GM18519 (cell line): ENCODE measurements around the gene USP10.
"Not testable (repeated sequence)": the region's sequence is repeated elsewhere in the genome, so short reads cannot be mapped to it uniquely, and the experiment has no call there.

Experiments
- ATAC-seq: cut with Tn5 transposase; IDR thresholded peaks from one replicate; pipeline ENCODE4 v1.9.1; 2021; ENCODE audit warnings: mild to moderate bottlenecking, moderate library complexity; ENCODE audit not compliant: unreplicated experiment, low FRiP score

USP10 gene

DNA sequence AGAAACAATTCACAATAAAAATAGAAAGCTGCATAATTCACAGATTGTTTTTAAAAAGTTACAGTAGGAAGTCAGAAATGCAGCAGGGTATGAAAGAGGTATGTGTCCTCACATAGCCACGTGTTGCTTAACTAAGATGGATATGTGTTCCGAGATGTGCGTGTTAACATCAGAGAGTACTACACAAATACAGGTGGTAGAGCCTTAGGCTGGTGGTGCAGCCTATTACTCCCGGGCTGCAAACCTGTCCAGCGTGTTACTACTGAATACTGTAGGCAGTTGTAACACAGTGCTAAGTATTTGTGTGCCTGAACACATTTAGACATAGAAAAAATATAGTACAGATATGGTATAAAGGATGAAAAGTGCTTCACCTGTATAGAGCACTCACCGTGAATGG, 46.4 kb downstream of the USP10 start:
- no peak for ATAC-seq

DNA sequence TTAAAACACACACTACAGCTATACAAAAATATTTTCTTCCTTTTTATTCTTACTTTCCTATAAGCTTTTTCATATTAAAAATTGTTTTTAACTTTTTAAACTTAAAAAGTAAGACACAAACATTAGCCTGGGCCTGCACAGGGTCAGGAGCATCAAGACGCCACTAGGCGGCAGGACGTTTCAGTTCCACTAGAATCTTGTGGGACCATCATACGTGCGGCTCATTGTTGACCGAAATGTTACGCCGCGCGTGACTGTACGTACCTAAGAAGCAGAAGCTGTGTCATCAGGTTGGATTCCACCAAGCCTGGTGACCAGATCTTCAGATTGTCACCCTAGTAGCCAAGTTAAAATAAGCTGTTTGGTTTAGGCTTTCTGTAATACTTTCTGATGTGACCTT, 47.1 kb downstream of the USP10 start:
- ATAC-seq: no peak

DNA sequence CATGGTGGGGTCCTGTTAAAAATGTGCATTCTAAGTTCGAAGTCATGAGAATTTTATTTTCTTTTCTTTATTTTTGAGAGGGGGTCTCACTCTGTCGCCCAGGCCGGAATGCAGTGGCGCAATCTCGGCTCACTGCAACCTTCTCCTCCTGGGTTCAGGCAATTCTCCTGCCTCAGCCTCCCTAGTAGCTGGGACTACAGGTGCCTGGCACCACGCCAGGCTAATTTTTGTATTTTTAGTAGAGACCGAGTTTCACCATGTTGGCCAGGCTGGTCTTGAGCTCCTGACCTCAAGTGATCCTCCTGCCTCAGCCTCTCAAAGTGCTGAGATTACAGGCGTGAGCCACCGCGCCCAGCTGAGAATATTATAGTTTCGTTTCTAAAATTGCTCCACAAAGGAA, 48.4 kb downstream of the USP10 start:
- ATAC-seq: not testable (repeated sequence)

DNA sequence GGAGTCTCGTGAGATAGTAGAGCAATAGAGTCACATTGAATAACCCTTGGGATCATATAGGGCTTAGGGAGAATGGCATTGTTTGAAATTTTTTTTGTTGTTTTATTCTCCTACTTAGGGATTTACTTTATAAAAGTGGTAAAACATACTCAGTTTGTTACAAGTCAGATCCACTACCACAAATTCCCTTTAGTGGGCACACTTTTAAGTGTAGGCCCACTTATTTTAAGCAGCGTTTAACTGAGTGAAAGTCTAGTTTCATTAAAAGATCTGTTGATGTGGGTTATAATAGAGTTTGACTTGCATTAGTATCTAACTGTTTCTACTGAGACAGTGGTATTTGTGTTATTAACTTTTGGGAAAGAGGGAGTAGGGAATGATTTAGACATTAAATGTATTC, 49.3 kb downstream of the USP10 start:
- no peak for ATAC-seq

DNA sequence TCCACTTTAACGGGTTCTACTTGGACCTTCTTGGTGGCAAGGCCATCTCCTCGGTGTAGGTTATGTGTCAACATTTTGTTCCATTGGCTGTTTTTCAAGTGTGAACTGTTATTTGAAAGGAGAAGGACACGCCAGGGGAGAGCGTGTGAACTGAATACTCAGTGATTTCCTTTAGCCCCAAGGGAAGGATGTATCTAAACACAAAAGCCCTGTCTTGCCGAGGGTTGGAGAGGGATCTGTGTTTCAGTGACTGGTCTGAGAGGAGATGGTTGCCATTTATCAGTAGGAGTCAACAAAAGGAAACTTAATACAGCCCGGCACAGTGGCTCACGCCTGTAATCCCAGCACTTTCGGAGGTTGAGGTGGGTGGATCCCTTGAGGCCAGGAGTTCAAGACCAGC, 50.0 kb downstream of the USP10 start:
- no peak for ATAC-seq

DNA sequence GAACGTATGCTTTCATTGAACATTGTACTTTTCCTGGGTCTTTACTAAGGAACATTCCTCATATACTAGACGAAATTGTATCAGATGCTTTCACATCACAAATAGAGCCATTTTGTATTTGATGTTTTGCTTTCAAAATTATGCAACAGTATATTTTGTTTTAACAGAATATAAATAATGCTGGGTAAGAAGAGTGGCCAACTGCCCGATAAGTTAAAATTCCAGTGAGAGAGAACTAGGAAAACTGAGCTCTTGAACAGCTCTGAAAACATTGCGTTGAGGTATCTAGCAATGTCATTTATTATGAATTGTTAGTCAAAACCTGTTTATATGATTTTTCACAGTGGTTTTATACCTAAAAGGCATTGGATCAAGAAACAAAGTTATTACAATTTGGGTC, 50.8 kb downstream of the USP10 start:
- no peak for ATAC-seq

DNA sequence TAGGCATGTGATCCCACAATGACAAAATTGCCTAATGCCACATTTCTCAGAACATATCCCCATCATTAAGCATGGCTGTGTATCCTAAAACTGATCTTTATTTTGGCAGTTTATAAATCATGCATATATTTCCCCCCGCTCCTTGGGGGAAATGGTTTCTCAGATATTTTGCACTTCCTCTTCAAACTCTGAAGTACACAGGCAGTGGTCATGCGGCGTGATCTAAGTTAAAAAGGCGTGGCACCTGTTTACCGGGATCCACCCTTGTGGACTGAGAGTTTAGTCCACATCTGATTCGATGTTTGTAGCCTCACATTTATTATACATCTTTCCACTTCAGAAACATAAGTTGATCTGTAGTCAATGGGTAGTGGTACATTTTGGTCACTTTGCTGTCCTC, 51.4 kb downstream of the USP10 start:
- no peak for ATAC-seq

DNA sequence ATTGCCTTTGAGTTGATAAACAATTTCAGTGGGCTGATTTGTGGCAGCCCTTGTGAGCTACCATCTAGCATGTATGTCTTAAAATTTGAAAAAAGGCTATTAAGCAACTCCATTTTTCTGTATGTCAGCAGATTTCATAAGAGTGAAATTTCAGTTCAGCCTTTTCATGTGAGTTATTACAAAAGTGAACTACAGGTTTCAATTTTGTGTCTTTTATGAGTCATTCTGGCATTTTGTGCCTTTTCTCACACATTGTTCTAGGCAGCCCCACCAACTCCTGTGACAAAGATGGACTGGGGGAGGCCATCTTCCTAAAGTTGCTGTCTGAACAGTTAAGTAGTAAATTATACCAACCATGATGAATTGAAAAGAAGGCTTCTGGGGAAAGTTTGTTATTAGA, 52.1 kb downstream of the USP10 start:
- ATAC-seq: no peak

DNA sequence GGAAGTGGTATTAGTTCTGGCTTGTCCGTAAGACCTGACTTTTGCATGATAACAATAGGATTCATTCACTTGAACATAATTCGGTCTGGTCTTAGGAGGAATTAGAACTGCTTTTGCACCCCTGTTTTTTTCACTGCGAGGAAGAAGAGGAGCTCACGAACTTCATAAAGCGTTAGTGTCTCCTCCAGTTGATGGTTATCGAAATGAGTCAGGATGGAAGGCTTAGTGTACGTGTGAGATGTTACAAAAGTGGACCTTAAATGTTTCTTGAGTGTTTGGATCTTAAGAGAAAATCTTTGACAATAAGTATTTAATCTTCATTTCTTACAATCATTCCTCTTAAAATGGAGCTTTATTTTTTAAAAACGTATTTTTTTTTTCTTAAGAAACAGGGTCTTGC, 52.8 kb downstream of the USP10 start:
- ATAC-seq: no peak

DNA sequence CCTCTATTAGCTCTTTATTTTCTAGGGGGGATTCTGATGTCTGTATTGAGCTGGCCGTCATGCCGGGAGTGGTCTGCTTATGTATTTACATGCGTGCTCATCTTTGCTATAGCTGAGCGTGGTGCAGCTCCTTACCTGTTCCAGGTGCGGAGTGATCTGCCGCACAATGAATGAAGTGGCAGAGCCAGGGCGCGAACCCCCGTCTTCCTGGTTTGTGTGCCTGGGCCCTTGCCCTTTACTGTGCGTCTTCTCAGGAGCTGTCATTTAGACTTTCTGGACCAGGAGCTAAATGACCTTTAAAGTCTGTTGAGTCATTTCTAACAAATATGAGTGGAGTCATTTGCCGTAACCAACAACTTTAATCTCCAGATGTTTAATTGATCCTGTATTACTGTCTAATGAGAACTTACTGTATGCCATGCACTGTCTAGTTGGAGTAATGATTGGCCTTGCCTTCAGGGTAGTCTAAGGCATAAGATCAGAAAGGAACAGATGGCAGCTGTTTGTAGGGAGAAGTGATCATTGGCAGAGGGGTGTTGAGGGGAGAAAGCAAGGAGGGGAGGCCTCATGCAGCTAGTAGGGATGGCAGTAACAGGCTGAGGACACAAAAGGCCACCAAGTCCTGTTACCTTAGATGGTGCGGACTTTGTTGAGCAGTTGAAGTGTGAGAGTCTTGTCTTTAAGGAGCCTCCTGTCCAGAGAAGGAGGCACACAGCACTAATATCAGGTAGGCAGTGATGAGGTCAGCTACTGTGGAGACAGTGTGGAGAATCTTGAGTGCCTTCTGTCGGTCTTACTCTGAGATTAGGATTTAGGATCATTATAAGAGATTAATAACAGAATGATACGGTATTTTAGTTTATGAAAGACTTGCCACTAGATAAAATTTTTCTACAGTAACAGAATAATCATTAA, 53.9 kb downstream of the USP10 start:
- no peak for ATAC-seq

DNA sequence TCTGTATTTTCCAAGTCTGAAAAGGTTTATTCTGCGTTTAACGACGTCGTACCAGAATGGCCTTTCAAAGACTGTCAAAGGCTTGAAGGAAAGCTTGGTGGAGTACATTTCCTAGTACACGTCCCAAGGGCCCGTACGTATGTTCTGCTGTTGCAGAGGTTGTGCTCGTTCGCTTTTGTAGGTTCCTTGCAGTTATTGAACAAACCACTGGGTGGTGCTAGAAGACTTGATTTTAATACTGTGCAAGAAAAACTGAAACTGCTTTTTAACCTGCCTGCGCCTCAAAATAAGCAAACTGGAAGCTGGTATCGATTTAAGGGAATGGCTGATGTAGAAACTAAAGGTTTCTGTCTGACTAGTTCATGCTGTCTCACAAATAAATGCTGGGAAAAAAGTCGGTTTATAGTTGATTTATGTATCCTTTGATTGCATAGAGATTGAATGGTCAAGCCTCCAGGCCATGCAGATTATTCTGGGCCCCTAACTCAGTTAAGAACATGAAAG, 54.6 kb downstream of the USP10 start:
- no peak for ATAC-seq

DNA sequence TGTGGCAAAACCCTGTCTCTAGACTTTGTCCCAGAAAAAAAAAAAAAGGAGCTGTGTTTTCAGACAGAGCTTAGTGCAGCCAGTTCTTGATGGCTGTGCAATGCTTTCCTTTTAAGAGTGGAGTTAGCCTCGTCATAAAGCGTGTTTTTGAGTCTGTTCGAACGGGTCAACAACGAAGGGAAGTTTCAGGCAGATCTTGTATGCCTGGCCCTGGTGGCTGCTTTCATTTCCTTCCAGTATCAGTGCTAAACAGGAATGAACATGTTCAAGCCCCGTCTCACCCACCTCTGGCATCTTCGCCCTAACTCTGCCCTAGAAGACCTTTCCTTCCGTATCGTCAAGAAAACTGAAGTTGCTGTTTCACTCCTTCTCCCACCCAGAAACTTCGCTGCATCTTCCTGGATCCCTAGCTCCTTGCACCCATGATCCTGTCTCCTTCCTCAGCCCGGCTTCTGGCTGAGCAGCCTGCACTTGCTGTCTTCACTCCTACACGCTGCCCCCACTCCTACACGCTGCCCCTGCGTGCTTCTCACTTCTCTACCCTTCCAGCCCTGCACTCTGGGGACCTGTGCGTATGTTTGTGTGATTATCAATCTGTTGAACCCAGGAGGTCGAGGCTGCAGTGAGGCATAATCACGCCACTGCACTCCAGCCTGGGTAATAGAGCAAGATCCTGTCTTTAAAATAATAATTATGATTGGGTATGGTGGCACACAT, 55.3 kb downstream of the USP10 start:
- no peak for ATAC-seq

DNA sequence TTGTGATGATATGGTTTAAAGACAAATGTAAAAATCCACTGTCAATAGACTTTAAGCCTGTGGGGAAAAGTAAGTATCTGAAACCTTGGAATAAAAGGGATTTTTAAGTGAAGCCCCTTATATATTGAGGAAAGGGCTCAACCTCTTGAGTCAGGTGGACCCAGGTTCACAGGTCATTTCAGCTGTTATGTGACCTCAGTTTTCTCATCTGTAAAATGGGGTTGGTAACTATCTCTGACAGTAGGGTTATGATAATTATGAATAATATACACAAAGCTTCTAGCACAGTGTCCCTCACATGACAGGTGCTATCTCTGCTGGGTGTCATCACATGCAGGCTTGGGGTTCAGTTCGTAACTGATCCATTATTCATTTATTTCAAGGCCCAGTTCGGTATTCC, 57.0 kb downstream of the USP10 start:
- ATAC-seq: no peak

DNA sequence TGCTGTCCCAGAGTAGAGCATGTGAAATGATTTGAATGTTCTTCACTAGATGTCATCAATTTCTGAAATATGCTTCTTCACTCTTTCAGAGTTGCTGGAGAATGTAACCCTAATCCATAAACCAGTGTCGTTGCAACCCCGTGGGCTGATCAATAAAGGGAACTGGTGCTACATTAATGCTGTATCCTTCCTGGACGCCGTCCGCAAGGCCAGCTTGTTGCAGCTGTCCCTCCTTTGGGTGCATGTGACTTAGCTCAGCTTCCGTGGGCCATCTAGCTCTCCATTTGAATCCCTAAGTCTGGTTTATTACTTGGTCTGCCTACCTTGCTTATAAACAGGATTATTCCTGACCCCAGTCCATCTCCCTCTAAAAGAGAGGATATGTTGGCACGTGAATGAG, 58.8 kb downstream of the USP10 start:
- no peak for ATAC-seq

DNA sequence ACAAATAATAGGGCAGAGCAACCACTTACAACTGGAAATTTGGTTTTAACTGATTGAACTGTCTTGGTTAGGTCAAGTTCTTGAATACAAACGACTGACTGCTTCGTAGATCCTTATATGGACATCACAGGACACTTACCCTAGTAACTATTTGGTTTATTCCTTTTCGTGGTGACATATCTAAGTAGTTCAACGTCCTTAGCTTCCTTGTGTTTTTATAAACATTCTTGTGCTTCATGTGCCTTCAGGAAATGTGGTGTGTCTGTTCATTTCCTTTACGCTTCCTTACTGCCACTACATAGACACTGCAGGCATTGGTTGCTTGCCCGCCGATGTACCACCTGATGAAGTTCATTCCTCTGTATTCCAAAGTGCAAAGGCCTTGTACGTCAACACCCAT, 59.3 kb downstream of the USP10 start:
- ATAC-seq: no peak

DNA sequence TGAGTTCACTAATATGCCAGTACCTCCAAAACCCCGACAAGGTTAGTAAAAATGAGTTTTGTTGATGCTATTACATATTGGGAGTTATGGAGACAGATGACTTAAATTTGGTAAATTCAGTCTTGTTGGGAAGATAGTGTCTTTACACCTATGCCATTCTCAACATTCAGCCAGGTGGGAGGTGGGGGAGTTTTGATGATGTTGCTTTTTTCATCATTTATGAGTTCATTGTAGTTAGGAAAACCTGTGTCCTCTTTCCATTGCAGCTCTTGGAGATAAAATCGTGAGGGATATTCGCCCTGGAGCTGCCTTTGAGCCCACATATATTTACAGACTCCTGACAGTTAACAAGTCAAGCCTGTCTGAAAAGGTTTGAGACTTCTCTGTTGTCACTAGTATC, 60.1 kb downstream of the USP10 start:
- no peak for ATAC-seq

DNA sequence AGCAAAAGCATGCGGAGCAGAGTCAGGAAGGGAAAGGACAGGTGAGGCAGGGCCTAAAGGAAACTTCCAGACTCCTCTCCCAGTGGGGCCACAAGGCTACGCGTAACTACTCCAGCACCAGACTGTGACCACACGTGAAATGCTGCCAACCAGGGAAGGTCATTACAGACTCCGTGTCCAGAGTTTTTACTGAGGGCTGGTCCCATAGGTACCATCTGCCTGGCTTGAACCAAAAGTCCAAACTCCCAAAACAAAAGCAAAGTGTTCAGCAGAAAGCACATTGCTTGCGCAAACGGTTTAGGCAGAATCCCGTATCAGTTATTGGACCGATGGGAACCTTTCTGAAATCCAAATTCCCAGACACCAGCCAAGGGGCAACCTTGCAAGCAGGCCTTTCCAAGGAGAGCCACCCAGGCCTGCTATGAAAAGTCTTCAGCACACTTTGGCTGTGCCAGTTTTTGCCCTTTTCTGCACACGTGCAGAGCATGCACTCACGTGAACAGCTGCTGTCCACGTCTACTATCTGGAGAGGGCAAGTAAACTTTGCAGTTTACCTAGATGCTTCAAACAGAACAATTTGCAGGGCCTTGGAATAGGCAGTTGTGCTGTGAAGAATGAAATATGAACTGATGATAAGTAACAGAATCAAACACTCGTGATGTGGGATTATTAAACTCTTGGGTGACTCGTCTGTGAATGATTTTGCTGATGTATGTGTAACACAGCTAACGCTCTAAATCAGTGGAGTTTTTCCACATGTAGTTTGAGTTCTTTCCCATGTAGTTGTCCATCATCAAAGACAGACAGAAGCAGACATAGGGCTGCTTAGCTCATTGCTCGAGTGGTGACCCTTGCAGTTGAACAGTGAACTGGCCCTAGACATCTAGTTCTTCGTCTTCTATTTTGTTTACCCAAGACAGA, 61.9 kb downstream of the USP10 start:
- no peak for ATAC-seq

DNA sequence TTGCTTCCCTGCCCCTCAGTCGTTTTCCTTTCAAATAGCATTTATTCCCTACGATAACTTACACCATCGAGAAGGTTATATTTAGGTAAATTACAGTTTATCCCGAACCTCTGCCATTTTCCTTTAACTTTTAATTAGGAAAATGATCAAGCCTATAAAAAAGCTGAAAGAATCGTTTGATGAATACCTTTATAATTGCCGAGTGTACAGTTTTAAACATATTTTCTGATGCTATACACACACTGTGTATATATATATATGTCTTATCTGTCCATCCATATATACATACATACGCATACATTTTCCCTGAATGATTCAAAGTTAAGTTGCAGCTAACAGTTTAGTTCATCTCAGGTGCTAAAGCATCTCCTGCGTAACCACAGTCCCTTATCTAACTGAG, 63.4 kb downstream of the USP10 start:
- ATAC-seq: no peak

DNA sequence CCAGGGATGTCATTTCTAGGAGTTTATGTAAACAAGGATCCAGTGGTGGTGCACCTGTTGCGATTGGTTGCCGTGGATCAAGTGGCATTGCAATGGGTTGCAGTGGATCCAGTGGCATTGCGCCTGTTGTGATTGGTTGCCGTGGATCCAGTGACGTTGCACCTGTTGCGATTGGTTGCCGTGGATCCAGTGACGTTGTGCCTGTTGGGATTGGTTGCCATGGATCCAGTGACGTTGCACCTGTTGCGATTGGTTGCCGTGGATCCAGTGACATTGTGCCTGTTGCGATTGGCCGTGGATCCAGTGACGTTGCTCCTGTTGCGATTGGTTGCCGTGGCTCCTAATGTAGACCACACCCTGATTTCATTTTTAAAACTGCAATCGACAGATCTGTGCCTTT, 63.8 kb downstream of the USP10 start:
- no peak for ATAC-seq

DNA sequence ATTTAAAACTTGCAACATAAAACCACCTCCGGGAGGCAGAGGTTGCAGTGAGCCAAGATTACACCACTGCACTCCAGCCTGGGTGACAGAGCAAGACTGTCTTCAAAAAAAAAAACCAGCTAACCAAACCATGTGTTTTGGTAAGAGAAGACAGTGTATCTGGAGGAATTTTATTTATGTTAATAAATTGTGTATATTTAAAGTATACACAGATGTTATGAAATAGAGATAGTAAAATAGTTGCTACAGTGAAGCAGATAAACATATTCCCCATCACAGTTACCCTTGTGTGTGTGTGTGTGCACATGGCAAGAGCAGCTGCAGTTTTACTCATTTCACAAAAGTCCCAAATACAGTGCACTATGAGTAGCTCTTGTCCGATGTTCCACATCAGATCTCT, 65.2 kb downstream of the USP10 start:
- no peak for ATAC-seq
